VCaP (cell line): Measurements from ENCODE around the gene OR10X1.

Experiments
- H3K27ac ChIP-seq: fragments of 450-650 bp; 2 replicates; pipeline ENCODE4 v1.5.1; 2017
- TF ChIP-seq, protein P1 (sequence below): fragments of 450-650 bp; conservative IDR thresholded peaks from 2 replicates; pipeline ENCODE4 v1.5.1; 2017; ENCODE audit warnings: mild to moderate bottlenecking, moderate library complexity

Gene OR10X1, protein sequence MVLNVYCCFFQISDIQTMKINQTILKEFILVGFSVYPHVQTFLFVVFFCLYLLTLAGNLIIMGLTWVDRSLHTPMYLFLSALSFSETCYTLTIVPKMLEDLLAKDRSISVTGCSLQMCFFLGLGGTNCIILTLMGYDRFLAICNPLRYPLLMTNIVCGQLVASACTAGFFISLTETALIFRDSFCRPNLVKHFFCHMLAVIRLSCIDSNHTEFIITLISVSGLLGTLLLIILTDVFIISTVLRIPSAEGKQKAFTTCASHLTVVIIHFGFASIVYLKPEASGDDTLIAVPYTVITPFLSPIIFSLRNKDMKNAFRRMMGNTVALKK

DNA sequence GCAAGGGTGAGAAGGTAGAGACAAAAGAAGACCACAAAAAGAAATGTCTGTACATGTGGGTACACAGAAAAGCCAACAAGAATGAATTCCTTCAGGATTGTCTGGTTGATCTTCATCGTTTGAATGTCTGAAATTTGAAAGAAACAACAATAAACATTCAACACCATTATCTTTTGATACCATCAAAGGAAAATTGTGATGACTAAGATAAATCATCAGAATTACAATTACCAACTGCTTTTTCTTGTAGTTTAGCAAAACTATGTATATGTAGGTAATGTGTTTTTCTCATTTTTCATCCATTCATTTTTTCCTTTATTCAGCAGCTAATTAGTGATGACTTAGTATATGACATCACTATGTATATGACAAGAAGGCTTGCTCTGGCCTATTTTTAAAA lies at the start of gene OR10X1:
OR10X1 (minus strand) TSS at position 167 of the 400 bp plus-strand sequence; CDS start at position 167, 0 bp downstream.
- TF ChIP-seq, protein P1, sequence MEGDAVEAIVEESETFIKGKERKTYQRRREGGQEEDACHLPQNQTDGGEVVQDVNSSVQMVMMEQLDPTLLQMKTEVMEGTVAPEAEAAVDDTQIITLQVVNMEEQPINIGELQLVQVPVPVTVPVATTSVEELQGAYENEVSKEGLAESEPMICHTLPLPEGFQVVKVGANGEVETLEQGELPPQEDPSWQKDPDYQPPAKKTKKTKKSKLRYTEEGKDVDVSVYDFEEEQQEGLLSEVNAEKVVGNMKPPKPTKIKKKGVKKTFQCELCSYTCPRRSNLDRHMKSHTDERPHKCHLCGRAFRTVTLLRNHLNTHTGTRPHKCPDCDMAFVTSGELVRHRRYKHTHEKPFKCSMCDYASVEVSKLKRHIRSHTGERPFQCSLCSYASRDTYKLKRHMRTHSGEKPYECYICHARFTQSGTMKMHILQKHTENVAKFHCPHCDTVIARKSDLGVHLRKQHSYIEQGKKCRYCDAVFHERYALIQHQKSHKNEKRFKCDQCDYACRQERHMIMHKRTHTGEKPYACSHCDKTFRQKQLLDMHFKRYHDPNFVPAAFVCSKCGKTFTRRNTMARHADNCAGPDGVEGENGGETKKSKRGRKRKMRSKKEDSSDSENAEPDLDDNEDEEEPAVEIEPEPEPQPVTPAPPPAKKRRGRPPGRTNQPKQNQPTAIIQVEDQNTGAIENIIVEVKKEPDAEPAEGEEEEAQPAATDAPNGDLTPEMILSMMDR, result no peak
- H3K27ac ChIP-seq, result no peak within 1 kb of the TSS

DNA sequence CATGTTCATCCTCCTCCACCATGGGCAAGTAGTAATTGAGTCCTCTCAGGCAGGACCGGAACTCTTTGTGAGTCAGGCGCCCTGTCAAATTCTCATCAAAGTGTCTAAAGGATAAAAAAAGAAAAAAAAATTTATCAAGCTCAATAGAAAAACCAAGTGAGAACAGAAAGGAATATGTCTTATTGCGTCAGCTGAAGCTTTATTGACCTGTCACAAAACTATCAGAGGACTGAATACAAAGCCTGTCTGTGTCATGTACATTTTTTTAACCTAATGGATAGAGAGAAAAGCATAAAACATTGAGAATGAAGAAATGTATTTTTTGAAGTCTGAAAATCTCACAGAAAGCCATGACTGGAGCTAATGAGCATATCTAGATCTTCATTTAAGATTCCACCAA lies 34.1 kb upstream of the OR10X1 start:
- TF ChIP-seq, protein P1, result no peak
- no peak overlapping the region for H3K27ac ChIP-seq

DNA sequence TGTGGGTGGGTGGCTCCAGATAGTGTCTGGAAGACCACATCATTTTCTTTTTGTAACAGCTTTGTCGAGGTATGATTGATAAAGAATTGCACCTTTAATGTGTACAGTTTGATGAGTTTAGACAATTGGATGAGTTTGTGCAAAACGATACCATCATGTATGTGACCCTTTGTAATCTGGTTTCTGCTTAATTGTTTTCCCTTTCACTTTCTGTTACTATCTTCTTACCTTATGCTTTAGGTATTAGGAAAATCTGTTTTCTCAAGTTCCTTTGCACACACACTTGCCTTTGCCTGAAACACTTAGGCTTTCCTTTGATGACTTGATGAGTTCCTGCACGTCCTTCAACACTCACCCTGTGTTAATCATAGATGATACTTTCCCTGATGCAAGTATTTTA lies 32.2 kb upstream of the OR10X1 start:
- no peak overlapping the region for H3K27ac ChIP-seq
- TF ChIP-seq, protein P1, result no peak

DNA sequence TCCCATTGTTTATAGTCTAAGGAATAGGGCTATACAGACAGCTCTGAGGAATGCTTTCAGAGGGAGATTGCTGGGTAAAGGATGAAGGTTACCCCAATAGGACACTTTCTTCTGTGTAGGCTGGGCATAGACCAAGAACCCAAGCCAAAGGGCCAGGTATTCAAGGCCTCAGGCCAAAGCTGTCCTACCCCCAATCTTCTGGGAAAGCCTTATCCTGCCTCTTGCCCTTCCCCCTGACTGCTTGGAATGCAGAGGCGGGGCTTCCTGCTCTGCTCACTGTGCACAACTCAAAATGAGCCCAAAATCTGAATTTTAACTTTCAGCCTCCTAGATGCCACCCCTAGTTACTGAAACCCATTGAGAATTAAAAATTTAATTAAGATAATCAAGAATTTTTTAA lies 27.6 kb upstream of the OR10X1 start:
- TF ChIP-seq, protein P1, result no peak
- H3K27ac ChIP-seq, result no peak overlapping the region

DNA sequence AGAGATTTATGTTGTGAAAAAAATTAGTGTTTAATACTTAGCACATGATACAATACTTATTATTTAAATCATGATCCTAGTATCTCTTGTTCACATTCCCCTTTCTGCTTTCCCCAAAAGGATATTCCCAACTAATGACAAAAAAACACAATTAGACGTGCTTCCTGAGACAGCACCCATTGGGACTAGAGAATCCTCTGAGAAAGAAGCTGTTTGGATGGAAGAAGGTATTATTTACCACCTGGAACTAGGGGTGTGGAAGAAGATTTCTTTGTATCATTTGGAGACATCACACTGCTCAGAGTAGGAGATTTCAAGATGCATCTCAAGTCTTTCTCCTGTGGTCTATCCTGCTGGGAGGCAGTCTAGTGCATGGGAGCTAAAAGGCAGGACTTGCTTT lies 25.3 kb upstream of the OR10X1 start, which contains the start of gene OR10Z1:
OR10Z1 (plus strand) TSS at position 301 of the 400 bp plus-strand sequence. CDS start 1,171 bp downstream, outside the sequence.
- TF ChIP-seq, protein P1, result no peak
- no peak within 1 kb of the TSS for H3K27ac ChIP-seq

DNA sequence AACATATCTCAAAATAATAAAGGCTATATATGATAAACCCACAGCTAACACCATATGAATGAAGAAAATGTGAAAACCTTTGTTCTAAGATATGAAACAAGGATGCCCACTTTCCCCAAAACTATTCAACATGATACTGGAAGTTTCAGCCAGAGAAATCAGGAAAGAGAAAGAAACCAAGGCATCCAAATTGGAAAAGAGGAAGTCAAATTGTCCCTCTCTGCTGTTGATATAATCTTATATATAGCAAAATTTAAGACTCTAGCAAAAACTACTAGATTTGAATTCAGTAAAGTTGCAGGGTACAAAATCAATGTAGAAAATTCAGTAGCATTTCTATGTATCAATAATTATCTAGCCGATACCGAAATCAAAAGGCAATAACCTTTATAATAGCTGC lies 21.0 kb upstream of the OR10X1 start:
- TF ChIP-seq, protein P1, result no peak
- H3K27ac ChIP-seq, result no peak overlapping the region

DNA sequence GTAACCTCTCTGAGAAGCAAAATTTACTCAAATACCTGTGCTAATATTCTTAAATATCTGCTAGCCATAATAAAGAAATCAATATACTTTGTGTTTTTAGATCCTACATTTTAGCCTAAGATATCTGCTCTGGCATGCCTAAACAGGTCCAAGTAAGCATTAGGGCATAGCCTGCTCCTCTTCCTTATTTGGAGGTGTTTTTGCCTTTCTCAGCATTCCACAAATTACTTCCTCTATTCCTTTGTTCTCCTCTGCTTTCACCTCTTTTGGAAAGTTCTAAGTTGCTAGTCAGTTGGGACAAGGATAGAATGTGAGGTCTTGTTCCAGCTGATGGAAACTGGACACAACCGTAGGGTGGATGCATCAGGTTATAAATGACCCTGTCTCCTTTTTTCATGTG lies 7.2 kb upstream of the OR10X1 start:
- no peak overlapping the region for H3K27ac ChIP-seq
- TF ChIP-seq, protein P1, result no peak
